Neural cell (in vitro differentiated cells): ENCODE results near the gene GSG1L. TPM values are rescaled to one million over a fixed set of nuclear protein-coding genes. Genes with fewer than 3 reads are reported as not detected.

Experiments used
- H2AFZ ChIP-seq: fragments of 200-600, 300-800 bp; sonication (generic), shearing (Covaris generic); 2 replicates; pipeline ENCODE4 v1.6.0; 2014; ENCODE audit warnings: low read depth, mild to moderate bottlenecking, antibody characterized with exemption, low read length, moderate library complexity
- H3F3A ChIP-seq: fragments of 200-600 bp; shearing (Covaris generic); 2 replicates; pipeline ENCODE4 v1.6.1; 2016; ENCODE audit warnings: mild to moderate bottlenecking, moderate library complexity, mixed read lengths, antibody characterized with exemption, low read length; ENCODE audit not compliant: insufficient read depth, poor library complexity, severe bottlenecking
- H3K27ac ChIP-seq: fragments of 200-600, 300-800 bp; sonication (generic), shearing (Covaris generic); 2 replicates; pipeline ENCODE4 v1.5.1; 2014; ENCODE audit warnings: mild to moderate bottlenecking, low read length, moderate library complexity
- H3K27me3 ChIP-seq: fragments of 300-800, 200-600 bp; sonication (generic), shearing (Covaris generic); 2 replicates; pipeline ENCODE4 v1.6.0; 2014; ENCODE audit warnings: mild to moderate bottlenecking, low read depth, low read length, moderate library complexity; ENCODE audit not compliant: insufficient read depth
- H3K36me3 ChIP-seq: fragments of 300-800, 200-600 bp; sonication (generic), shearing (Covaris generic); 2 replicates; pipeline ENCODE4 v1.5.1; 2014; ENCODE audit warnings: mild to moderate bottlenecking, antibody characterized with exemption, low read length, moderate library complexity; ENCODE audit not compliant: insufficient read depth
- H3K4me2 ChIP-seq: fragments of 300-800, 200-600 bp; sonication (generic), shearing (Covaris generic); 2 replicates; pipeline ENCODE4 v1.6.0; 2014; ENCODE audit warnings: mild to moderate bottlenecking, low read length
- H3K4me3 ChIP-seq: fragments of 300-800, 200-600 bp; sonication (generic), shearing (Covaris generic); 2 replicates; pipeline ENCODE4 v1.5.1; 2014; ENCODE audit warnings: mild to moderate bottlenecking, low read length, moderate library complexity
- H3K79me2 ChIP-seq: fragments of 200-600 bp; shearing (Covaris generic); replicated peaks from 2 replicates; pipeline ENCODE4 v1.6.0; 2014; ENCODE audit warnings: mild to moderate bottlenecking, low read length, moderate library complexity; ENCODE audit not compliant: insufficient read depth
- H3K9ac ChIP-seq: fragments of 300-800, 200-600 bp; sonication (generic), shearing (Covaris generic); 2 replicates; pipeline ENCODE4 v1.6.1; 2016; ENCODE audit warnings: mild to moderate bottlenecking, low read length, mixed read lengths
- H3K9me2 ChIP-seq: fragments of 200-600 bp; shearing (Covaris generic); 2 replicates; pipeline ENCODE4 v1.6.1; 2016; ENCODE audit warnings: mild to moderate bottlenecking, low read length, mixed read lengths; ENCODE audit not compliant: insufficient read depth
- H3K9me3 ChIP-seq: fragments of 200-600, 300-800 bp; sonication (generic), shearing (Covaris generic); 2 replicates; pipeline ENCODE4 v1.6.1; 2016; ENCODE audit warnings: mild to moderate bottlenecking, mixed run types, low read length, moderate library complexity, mixed read lengths
- H4K20me1 ChIP-seq: fragments of 200-600 bp; shearing (Covaris generic); 2 replicates; pipeline ENCODE4 v1.6.1; 2016; ENCODE audit warnings: mild to moderate bottlenecking, mixed run types; ENCODE audit not compliant: insufficient read depth
- CTCF ChIP-seq: fragments of 450-650 bp; IDR thresholded peaks from 2 replicates; pipeline ENCODE4 v1.5.1; 2014; ENCODE audit warnings: antibody characterized with exemption, mild to moderate bottlenecking, moderate library complexity; ENCODE audit not compliant: poor library complexity, severe bottlenecking
- EP300 ChIP-seq: fragments of 450-650 bp; conservative IDR thresholded peaks from 2 replicates; pipeline ENCODE4 v1.6.1; 2014; ENCODE audit warnings: antibody characterized with exemption, mild to moderate bottlenecking, moderate library complexity; ENCODE audit not compliant: poor library complexity, severe bottlenecking
- EZH2 ChIP-seq: fragments of 200-600, 300-800 bp; shearing (Covaris generic), sonication (generic); IDR thresholded peaks from 2 replicates; pipeline ENCODE4 v1.6.1; 2014; ENCODE audit warnings: antibody characterized with exemption, low read length, borderline replicate concordance, mild to moderate bottlenecking; ENCODE audit not compliant: insufficient read depth, poor library complexity, severe bottlenecking
- MXI1 ChIP-seq: fragments of 450-650 bp; conservative IDR thresholded peaks from 2 replicates; pipeline ENCODE4 v1.6.1; 2014; ENCODE audit warnings: antibody characterized with exemption, mild to moderate bottlenecking; ENCODE audit not compliant: poor library complexity, severe bottlenecking
- POLR2AphosphoS5 ChIP-seq: IDR thresholded peaks from 2 replicates; pipeline ENCODE4 v1.6.1; 2012
- RAD21 ChIP-seq: fragments of 450-650 bp; conservative IDR thresholded peaks from 2 replicates; pipeline ENCODE4 v1.6.1; 2014; ENCODE audit warnings: antibody characterized with exemption, mild to moderate bottlenecking, moderate library complexity
- SMC3 ChIP-seq: fragments of 450-650 bp; conservative IDR thresholded peaks from 2 replicates; pipeline ENCODE4 v1.6.1; 2014; ENCODE audit warnings: antibody characterized with exemption, mild to moderate bottlenecking, moderate library complexity; ENCODE audit not compliant: poor library complexity
- TAF1 ChIP-seq: IDR thresholded peaks from 2 replicates; pipeline ENCODE4 v1.6.1; 2012; ENCODE audit warnings: low read depth
- polyA plus RNA-seq: library from polyadenylated mRNA; depleted of rRNA; stranded (reverse); fragments of >200 nt; gene quantifications from 2 replicates; pipeline ENCODE4 v1.2.3, GENCODE V29; 2014
- TF ChIP-seq, protein P1 (sequence below): IDR thresholded peaks from 2 replicates; pipeline ENCODE4 v1.6.1; 2012; ENCODE audit warnings: borderline replicate concordance

GSG1L gene
- polyA plus RNA-seq, 1 donor from 2014 or later, result 0.85 TPM

DNA sequence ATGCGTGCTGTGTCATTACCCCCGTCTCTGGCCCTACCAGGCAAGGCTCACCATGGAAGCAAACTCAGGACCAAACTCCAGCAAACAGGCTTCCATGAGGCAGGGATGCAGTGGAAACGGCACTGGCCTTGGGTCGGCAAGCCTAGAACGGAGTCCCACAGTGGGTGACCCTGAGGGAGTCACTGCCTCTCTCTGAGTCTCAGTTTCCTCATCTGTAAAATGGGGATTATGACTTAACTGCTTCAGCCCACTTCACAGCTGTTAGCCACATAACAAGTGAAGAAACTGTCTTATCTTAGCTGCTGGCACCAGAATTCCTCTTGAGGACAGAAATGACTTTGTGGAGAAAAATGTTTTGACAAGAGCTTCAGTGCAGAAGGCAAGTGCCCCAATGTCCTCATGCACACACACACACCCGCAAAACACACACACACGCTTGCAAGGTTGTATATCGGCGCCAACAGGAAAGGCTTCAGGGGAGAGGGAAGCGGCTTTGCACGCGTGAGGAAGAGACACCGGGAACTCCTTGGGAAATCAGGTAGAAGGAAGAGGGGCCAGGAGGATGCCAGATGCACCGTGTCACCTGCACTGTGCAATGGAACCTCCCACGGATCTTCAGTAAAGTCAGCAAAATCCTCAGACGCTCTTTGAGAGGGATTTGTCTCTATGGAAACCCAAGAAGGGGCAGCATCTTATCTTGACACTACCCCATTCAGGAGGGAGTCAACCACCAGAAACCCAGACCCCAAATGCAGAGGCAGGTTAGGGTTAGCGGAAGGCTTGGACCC lies 53.7 kb downstream of the GSG1L start:
- Histone ChIP-seq H3K27ac (no peak overlapping the region), H3K4me2 (no peak overlapping the region), H3F3A (no peaks in the 10 kb centered on the region), H3K9me2 (no peaks in the 10 kb centered on the region), H3K4me3 (no peak overlapping the region), H3K36me3 (no peaks in the 10 kb centered on the region), H4K20me1 (no peaks in the 10 kb centered on the region), H3K79me2 (no peaks in the 10 kb centered on the region), H3K9me3 (no peaks in the 10 kb centered on the region), H3K27me3 (no peaks in the 10 kb centered on the region), H2AFZ (no peak overlapping the region), H3K9ac (no peak overlapping the region)
- TF ChIP-seq MXI1 (no peak), SMC3 (no peak)

DNA sequence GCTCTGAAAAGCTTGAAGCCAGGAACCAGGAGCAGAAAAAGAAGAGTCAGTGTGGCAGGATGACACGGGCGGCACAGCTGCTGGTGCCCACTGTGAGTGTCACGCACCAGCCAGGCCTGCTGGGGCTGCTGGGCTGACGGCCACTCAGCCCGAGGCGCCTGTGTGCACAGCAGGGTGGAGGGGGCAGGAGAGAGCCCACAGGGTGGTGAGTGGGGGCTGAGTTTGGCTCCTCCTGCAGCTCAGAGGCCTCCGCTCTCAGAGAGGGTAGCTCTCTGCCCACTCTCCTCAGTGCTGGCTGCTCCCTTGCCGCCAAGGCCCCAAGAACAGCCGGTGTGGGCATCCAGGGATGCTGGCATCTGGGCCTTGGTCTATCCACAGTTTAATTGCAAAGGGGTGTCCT lies 59.6 kb downstream of the GSG1L start:
- TF ChIP-seq TAF1, result no peak
- TF ChIP-seq POLR2AphosphoS5, result no peak
- TF ChIP-seq, protein P1, sequence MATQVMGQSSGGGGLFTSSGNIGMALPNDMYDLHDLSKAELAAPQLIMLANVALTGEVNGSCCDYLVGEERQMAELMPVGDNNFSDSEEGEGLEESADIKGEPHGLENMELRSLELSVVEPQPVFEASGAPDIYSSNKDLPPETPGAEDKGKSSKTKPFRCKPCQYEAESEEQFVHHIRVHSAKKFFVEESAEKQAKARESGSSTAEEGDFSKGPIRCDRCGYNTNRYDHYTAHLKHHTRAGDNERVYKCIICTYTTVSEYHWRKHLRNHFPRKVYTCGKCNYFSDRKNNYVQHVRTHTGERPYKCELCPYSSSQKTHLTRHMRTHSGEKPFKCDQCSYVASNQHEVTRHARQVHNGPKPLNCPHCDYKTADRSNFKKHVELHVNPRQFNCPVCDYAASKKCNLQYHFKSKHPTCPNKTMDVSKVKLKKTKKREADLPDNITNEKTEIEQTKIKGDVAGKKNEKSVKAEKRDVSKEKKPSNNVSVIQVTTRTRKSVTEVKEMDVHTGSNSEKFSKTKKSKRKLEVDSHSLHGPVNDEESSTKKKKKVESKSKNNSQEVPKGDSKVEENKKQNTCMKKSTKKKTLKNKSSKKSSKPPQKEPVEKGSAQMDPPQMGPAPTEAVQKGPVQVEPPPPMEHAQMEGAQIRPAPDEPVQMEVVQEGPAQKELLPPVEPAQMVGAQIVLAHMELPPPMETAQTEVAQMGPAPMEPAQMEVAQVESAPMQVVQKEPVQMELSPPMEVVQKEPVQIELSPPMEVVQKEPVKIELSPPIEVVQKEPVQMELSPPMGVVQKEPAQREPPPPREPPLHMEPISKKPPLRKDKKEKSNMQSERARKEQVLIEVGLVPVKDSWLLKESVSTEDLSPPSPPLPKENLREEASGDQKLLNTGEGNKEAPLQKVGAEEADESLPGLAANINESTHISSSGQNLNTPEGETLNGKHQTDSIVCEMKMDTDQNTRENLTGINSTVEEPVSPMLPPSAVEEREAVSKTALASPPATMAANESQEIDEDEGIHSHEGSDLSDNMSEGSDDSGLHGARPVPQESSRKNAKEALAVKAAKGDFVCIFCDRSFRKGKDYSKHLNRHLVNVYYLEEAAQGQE, result no peak
- TF ChIP-seq RAD21, result no peak
- no peak for TF ChIP-seq EZH2
- no peak for TF ChIP-seq EP300
- Histone ChIP-seq H3F3A (no peaks in the 10 kb centered on the region), H3K27ac (no peak overlapping the region)

GRCh38 chr16:28003021-28003865 lies 60.3 kb downstream of the GSG1L start:
- H3K9me3 ChIP-seq, result no peaks in the 10 kb centered on the region
- H3F3A ChIP-seq, result no peaks in the 10 kb centered on the region
- H4K20me1 ChIP-seq, result no peaks in the 10 kb centered on the region
- H3K9me2 ChIP-seq, result no peaks in the 10 kb centered on the region
- no peak overlapping the region for H3K9ac ChIP-seq
- no peak overlapping the region for H3K4me3 ChIP-seq
- H3K36me3 ChIP-seq, result no peaks in the 10 kb centered on the region
- no peaks in the 10 kb centered on the region for H3K27me3 ChIP-seq
- H2AFZ ChIP-seq, result no peak overlapping the region
- TF ChIP-seq EP300 (no peak), EZH2 (no peak), CTCF (no peak), SMC3 (no peak), TAF1 (no peak), MXI1 (no peak)
- TF ChIP-seq, protein P1, result no peak
- no peak overlapping the region for H3K4me2 ChIP-seq
- no peaks in the 10 kb centered on the region for H3K79me2 ChIP-seq
- H3K27ac ChIP-seq, result no peak overlapping the region

More for the DNA sequence above, 59.6 kb downstream of the GSG1L start:
- Histone ChIP-seq H3K9me2 (no peaks in the 10 kb centered on the region), H4K20me1 (no peaks in the 10 kb centered on the region), H3K4me2 (no peak overlapping the region), H3K79me2 (no peaks in the 10 kb centered on the region), H3K4me3 (no peak overlapping the region), H3K27me3 (no peaks in the 10 kb centered on the region), H2AFZ (no peak overlapping the region), H3K9ac (no peak overlapping the region), H3K36me3 (no peaks in the 10 kb centered on the region), H3K9me3 (no peaks in the 10 kb centered on the region)
